Measurements from ENCODE around the gene PLXDC2. TPM values are rescaled to one million over a fixed set of nuclear protein-coding genes. Genes with fewer than 3 reads are reported as not detected.

PLXDC2 gene
- total and polyA plus RNA-seq, 2 donors (not counting 1 experiment from before 2014, with no cell fraction given): 0.07 TPM

DNA sequence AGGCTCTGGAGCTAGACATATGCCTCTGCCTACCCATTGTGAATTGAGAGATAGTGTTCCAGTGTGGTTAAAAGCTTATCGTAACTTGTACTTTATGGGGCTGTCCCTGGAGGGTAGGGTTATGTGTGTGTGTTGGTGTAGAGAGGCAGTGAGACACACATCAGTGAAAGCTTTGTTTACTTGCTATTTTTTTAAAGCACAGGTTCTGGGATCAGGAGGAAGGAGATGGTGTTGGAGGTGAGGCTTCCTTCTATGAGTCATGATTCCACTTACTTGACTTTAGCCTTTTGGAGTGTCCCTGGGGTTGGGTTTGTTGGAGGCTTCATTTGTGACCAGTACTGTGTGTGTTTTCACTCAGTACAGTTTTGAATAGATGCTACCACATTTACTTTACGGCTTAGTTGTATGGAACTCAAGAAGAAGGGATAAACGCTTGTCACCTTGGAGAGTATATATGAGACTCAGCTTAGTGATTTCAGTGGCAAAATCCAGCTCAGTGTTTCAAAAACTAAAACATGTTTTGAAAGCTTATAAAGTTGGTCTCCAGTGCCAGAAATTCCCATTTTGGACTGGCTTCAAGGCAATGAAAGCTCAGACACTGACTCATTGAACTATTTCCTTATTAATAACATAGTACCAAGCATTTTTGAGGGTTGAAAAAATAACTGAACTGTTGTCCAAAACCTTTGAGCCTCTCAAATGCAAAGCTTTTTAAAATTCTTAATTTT lies 106.2 kb downstream of the PLXDC2 start:
- DNase-seq (no peak), ATAC-seq (ENCODE audit: low read depth) (no peak)
- WGBS (ENCODE audit: insufficient coverage): 93% methylated on average over 2 of the region's 3 CpGs
- Histone ChIP-seq H3K4me3 (ENCODE audit: control extremely low read depth in 1 of 5, extremely low read depth in 1 of 5, insufficient read depth in 1 of 5, low read depth in 2 of 5, low read length in 4 of 5) (no peak overlapping the region), H3K9me3 (ENCODE audit: control extremely low read depth in 1 of 3, control insufficient read depth in 2 of 3, insufficient read depth in 1 of 3, low read length in 2 of 3) (no peaks in the 10 kb centered on the region), H4K20me1 (ENCODE audit: control insufficient read depth, insufficient read depth, low read length, poor library complexity, severe bottlenecking) (no peaks in the 10 kb centered on the region), H3K4me1 (ENCODE audit: control insufficient read depth in 2 of 2, insufficient read depth in 2 of 2, low read length in 2 of 2) (no peaks in the 10 kb centered on the region), H3K36me3 (replicated peaks in 1 of 2; ENCODE audit: control extremely low read depth in 1 of 2, control insufficient read depth in 1 of 2, extremely low read depth in 1 of 2, insufficient read depth in 2 of 2, low read length in 1 of 2) (no peaks in the 10 kb centered on the region), H2AFZ (ENCODE audit: insufficient read depth, low read depth, low read length, poor library complexity, severe bottlenecking) (no peak overlapping the region), H3K9ac (ENCODE audit: low read length) (no peak overlapping the region), H3K27ac (ENCODE audit: low read length in 2 of 2) (no peak overlapping the region), H3K79me2 (ENCODE audit: control insufficient read depth, insufficient read depth, low read length) (no peaks in the 10 kb centered on the region), H3K27me3 (replicated peaks in 1 of 4; ENCODE audit: control extremely low read depth in 1 of 4, control insufficient read depth in 3 of 4, insufficient read depth in 4 of 4, low read length in 3 of 4) (no peaks in the 10 kb centered on the region), H3K4me2 (replicated peaks; ENCODE audit: low read depth, low read length, poor library complexity, severe bottlenecking) (no peak overlapping the region)
- Mint-ChIP-seq H3K4me1 (no peaks in the 10 kb centered on the region), H3K27me3 (no peaks in the 10 kb centered on the region), H3K27ac (no peak overlapping the region), H3K9me3 (ENCODE audit: insufficient read depth) (peaks cover 5% of the 10 kb centered on the region), H3K4me3 (no peak overlapping the region)
- CTCF ChIA-PET: no interaction called here
- POLR2A ChIA-PET: no interaction called here
- TF ChIP-seq EZH2 (IDR thresholded peaks at IDR 0.05; ENCODE audit: borderline replicate concordance, insufficient read depth, low read depth, low read length, poor library complexity, severe bottlenecking): no peak
- TF ChIP-seq, protein P1, sequence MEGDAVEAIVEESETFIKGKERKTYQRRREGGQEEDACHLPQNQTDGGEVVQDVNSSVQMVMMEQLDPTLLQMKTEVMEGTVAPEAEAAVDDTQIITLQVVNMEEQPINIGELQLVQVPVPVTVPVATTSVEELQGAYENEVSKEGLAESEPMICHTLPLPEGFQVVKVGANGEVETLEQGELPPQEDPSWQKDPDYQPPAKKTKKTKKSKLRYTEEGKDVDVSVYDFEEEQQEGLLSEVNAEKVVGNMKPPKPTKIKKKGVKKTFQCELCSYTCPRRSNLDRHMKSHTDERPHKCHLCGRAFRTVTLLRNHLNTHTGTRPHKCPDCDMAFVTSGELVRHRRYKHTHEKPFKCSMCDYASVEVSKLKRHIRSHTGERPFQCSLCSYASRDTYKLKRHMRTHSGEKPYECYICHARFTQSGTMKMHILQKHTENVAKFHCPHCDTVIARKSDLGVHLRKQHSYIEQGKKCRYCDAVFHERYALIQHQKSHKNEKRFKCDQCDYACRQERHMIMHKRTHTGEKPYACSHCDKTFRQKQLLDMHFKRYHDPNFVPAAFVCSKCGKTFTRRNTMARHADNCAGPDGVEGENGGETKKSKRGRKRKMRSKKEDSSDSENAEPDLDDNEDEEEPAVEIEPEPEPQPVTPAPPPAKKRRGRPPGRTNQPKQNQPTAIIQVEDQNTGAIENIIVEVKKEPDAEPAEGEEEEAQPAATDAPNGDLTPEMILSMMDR (IDR thresholded peaks at IDR 0.05): no peak
- intact Hi-C loops (cut with micrococcal nuclease): no loop called here

DNA sequence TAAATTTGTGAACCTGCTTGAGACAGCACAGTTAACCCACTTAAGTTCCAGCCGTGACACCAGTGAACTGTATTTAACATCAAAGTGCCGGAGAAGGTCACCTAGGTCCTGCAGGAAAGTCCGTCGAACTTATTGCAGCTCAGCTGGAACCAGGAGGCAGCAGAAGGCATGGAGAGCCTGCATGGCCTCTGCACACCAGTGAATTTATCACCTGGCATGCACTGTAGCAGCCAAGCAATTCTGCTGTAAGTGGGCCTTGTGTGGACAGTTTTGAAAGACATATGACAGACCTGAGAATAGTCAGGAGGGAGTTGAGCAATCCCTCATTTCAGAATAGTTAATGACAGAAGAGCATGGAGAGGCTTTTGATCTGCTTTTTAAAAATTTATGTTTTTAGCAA lies 108.8 kb downstream of the PLXDC2 start:
- Histone ChIP-seq H3K79me2 (ENCODE audit: control insufficient read depth, insufficient read depth, low read length) (no peaks in the 10 kb centered on the region), H3K27me3 (replicated peaks in 1 of 4; ENCODE audit: control extremely low read depth in 1 of 4, control insufficient read depth in 3 of 4, insufficient read depth in 4 of 4, low read length in 3 of 4) (no peaks in the 10 kb centered on the region), H3K9me3 (ENCODE audit: control extremely low read depth in 1 of 3, control insufficient read depth in 2 of 3, insufficient read depth in 1 of 3, low read length in 2 of 3) (peaks cover 0 to 3% (median 0%) of the 10 kb centered on the region in 3 donors), H3K36me3 (replicated peaks in 1 of 2; ENCODE audit: control extremely low read depth in 1 of 2, control insufficient read depth in 1 of 2, extremely low read depth in 1 of 2, insufficient read depth in 2 of 2, low read length in 1 of 2) (no peaks in the 10 kb centered on the region), H3K4me3 (ENCODE audit: control extremely low read depth in 1 of 5, extremely low read depth in 1 of 5, insufficient read depth in 1 of 5, low read depth in 2 of 5, low read length in 4 of 5) (no peak overlapping the region), H3K27ac (ENCODE audit: low read length in 2 of 2) (no peak overlapping the region), H3K4me2 (replicated peaks; ENCODE audit: low read depth, low read length, poor library complexity, severe bottlenecking) (no peak overlapping the region), H3K9ac (ENCODE audit: low read length) (no peak overlapping the region), H3K4me1 (ENCODE audit: control insufficient read depth in 2 of 2, insufficient read depth in 2 of 2, low read length in 2 of 2) (no peaks in the 10 kb centered on the region), H4K20me1 (ENCODE audit: control insufficient read depth, insufficient read depth, low read length, poor library complexity, severe bottlenecking) (no peaks in the 10 kb centered on the region), H2AFZ (ENCODE audit: insufficient read depth, low read depth, low read length, poor library complexity, severe bottlenecking) (no peak overlapping the region)
- Mint-ChIP-seq H3K27ac (no peak overlapping the region), H3K9me3 (ENCODE audit: insufficient read depth) (peaks cover 5% of the 10 kb centered on the region), H3K27me3 (no peaks in the 10 kb centered on the region), H3K4me3 (no peak overlapping the region), H3K4me1 (no peaks in the 10 kb centered on the region)
- TF ChIP-seq EZH2 (IDR thresholded peaks at IDR 0.05; ENCODE audit: borderline replicate concordance, insufficient read depth, low read depth, low read length, poor library complexity, severe bottlenecking): no peak
- TF ChIP-seq, protein P1 (IDR thresholded peaks at IDR 0.05): no peak
- ATAC-seq (ENCODE audit: low read depth) (no peak), DNase-seq (no peak)
- POLR2A ChIA-PET: no interaction called here
- intact Hi-C loops (cut with micrococcal nuclease): no loop called here
- 98% methylated on average over 4 of the region's 4 CpGs for WGBS (ENCODE audit: insufficient coverage)
- CTCF ChIA-PET: no interaction called here

Data from B cell (primary cell).